HG03558 (cell line): ENCODE measurements around the gene SPTSSA.
"Not testable (repeated sequence)": the region's sequence is repeated elsewhere in the genome, so short reads cannot be mapped to it uniquely, and the experiment has no call there.

ENCODE experiments used
- ATAC-seq: cut with Tn5 transposase; IDR thresholded peaks from one replicate; pipeline ENCODE4 v1.9.1; 2021; ENCODE audit warnings: moderate number of reproducible peaks; ENCODE audit not compliant: unreplicated experiment; ENCODE audit errors: extremely low read depth

The SPTSSA gene

DNA sequence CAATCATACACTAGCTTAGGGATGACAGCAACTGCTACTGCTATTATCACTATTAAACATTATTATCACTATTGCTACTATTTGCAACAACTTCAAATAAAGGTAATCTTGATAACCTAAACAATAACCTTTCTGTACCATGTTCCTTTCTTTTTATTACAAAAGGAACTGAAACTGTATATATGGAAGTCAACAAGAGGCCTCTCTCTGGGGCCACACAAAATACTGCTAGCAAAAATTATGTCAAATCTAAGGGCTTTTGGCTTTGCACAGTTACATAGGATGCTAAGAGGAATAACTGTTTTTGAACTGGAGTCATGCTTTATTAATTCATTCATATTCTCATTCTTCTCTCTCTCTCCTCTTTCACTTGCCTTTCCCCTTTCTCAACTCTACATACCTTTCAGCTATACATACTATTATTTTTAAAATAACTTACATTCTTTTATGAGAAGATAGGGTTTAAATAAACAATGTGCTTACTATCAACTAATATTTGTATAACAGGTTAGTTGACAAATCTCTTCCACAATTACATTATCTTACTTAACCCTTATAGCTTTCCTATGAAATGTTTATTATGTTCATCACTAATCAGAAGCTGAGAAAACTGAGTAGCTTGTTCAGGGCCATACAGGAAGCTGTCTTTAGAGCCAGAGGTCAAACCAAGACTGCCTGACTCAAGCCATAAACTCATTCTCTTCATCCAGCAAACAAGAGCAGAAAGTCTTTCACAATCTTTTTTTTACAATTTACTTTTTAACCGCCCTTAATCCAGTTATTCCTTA lies 25.7 kb downstream of the SPTSSA start:
- ATAC-seq = no peak

DNA sequence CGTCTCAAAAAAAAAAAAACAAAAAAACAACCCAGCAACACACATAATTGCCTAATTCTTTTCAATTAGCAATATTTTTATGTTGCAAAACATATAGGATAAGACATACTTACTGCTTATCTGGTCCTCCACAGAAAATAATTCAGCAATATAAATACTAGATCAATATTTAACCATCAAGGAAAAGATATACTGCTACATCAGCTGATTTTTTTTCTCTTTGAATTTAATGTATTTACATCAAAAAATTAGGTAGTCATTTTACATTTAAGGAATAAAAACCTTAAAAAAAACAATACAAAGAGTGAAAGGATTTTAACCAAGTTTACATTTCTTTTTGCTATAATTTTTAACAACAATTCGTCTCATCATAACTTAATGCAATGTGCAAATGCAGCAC lies 28.1 kb downstream of the SPTSSA start:
- ATAC-seq = no peak

DNA sequence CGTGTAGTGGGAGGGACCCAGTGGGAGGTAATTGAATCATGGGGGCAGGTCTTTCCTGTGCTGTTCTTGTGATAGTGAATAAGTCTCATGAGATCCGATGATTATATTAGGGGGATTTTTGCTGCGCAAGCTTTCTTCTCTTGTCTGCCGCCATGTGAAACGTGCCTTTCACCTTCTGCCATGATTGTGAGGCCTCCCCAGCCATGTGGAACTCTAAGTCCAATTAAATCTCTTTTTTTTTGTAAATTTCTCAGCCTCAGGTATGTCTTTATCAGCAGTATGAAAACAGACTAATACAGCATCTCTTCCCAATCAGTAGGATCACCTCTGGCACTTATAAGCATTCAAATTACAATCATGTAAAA lies 34.0 kb downstream of the SPTSSA start:
- ATAC-seq = not testable (repeated sequence)

DNA sequence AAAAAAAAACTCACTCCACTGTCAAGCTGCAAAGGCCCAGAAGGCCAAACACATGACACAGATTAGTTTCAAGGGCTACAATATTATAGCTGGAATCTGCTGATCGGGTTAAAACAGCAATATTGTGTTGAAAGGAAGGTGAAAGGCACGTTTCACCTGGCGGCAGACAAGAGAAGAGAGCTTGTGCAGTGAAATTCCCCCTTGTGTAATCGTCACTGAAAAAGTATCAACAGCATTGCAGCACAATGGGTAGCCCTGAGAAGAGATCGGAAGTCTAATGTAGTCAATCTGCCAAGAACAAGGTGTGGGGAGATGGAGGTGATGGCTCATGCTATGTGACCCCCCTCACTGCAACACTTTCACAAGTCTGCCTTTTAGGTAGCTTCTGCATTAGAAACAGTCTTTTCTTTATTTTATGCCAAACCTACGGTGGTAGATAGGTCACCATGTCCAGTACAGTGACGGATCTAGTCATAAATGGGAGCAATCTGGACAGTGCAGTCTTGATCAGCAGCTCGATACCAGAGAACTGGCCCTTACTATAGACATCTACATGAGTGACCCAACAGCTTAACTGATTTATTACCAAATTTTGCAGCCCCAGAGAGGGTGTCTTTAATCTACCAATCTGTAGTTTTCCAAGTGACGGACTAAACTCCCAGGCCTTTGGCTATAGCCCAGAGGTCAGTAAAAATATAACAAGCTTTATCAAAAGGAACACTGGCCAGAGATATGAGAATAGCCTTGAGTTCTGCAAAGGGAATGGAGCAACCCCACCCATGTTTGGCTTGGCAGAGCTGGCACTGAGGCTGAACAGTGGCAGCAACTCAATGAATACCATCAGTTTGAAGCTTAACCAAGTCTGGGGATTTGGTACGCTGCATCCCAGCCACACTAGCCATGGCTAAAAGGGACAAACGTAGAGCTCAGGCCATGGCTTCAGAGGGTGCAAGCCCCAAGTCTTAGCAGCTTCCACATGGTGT lies 35.4 kb downstream of the SPTSSA start:
- ATAC-seq = no peak

DNA sequence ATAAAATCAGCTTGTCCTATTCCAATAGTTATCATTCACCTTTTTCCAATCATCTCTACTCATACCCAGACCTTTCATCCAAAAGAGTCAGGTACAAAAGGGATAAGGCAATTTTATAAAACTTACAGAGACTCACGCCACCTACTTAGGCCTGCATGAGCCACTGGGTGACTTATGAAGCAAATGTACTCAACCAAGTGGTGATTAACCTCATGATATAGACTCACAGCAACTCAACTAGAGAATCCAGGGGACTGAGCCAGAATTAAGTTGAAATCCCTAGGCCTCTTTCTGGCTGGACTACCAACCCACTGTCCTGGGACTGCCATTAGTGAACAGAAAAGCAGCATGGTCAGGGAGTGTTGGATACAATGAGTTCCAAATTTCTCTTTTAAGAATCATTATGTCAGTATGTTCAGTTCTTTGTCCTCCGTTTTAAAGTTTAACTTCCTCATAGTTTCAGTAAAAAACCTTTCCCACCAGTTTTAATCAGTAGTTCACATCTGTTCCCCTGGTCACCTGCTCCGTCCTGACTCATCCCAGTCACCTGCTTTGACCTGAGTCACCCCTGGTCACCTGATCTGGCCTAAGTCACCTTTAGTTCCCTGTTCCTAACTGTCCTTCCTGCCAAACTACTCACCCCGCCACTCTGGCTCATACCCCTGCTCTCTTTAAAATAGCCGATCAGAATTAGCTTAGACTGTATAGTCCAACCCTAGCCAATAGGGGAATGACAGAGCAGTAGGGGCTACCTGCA lies 36.8 kb downstream of the SPTSSA start:
- no peak for ATAC-seq

DNA sequence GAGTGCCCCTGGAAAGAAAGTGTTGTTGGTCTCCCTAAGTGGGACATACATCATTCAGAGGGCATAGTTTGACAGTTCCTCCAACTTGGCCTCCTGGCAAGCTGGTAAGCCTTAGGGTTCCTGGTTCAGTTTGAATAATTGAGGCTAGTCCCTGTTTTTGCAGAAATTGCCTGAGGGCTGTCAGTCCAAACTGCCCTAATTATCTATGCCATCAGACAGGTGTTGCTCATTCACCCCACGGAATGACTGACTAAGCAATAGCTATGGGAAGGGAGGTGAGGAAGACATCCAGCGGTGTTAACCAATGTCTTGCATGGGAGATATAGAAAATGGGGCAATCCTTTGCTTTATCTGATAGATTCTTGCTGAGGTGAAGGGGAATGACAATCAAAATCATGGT lies 37.6 kb downstream of the SPTSSA start:
- ATAC-seq = no peak

DNA sequence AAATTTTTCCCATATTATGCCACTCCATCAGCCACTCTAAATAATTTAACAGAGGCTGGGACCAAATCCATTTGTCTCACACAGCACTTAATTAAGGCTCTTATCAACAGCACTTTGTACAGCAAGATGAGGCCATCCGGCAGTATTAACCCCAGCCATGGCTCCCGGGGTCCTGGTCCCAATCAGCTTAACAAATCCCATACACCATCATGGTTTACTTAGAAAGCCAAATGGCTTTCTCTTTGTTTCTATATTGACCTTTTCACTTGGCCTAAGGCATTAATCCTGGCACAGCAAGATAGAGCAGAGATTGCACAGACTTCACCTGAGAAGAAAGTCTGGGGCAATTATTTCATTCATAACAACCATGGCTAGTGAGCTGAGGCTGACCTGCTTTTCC lies 38.6 kb downstream of the SPTSSA start:
- ATAC-seq = no peak

DNA sequence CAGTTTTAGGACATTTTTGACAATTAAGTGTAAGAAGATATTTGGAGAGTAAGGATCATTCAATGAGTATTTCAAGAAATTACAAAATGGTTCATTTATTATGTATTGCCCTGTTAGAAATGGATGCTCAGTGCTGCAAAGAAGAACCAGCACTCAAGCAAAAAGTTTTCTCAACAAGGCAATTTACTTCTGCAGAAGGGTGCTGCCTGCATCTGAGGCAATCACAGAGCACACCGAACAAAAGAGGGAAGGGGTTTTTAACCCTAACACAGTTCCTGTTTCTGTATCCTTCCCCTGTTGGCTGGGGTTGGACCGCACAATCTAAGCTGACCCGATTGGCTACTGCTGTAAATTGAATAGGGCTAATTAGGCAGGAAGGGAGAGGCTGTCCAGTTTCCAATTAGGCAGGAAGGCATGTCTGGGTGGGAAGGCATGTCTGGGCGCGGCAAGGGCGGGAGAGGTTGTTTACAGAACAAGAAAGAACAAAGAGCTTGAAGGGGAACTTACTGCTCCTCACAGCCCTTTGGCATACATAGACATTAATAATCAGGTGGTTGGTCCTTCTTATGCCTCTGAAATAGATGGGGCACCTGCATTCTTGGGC lies 41.4 kb downstream of the SPTSSA start:
- no peak for ATAC-seq

DNA sequence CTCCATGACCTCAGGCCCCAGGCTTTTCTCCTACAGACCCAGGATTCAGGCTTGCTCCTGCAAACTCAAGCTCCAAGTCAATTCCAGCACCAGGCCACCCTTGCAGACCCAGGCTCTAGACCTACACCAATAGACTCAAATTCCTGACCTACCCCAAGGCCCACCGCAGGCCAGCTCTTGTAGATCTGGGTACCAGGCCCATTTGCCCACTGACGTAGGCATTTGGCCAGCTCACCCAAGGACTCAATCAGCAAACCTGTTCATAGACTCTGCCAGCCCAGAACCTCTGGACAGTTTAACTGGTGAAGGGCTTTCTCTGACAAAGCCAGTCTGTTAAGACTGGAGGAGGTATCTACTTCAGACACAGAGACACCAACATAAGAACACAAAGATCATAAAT lies 52.3 kb downstream of the SPTSSA start:
- ATAC-seq = no peak

DNA sequence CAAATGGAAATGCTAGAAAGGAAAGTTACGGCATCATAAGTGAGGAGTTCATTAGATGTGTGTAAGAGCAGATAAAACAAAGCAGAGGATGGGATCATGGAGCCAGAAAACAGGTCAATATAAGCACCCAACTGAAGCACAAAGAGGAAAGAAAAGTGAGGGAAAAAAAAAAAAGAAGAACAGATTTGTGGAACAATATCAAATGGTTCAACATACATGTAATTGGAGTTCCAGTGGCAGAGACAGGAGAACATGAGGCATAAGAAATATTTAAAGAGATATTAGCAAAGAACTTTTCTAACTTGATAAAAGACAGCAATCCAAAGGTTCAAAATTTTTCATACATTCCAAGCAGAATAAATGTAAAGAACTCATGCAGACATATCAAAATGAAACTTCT lies 54.1 kb downstream of the SPTSSA start:
- ATAC-seq = no peak

DNA sequence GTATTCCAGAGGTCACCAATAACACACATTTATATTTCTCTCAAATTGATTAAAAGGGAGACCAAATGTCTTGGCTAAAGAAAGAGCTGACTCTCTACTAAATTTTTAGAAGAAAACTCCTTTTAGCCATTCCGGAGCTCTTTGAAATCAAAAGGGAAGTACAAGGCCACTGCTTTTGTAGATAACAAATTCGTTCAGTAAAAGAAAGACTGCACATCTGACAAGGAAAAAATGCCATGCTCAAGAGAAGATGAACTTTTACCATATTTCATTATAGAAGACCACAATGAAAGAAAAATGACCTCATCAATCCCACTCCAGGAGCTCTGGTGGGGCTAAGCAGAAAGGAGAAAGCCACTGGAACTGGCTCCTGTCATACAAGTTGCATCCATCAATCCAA lies 57.6 kb downstream of the SPTSSA start:
- no peak for ATAC-seq

DNA sequence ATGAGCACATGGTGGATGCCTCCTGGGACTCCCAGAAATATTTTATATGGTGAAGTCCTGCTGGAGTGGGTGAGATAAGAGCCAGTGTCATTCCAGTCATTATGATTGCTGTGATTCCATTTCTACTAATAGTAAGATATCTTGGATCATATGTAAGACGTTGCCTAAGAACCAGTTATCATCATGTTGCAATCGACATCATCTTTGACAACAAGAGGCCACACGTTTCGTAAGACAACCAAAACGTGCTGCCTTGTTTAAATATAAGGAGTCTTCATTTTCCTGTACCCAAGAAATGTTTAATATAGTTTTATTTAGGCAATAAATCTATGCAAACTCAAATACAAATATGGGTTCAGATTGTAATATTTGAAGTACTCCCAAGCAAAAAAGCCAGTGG lies 58.4 kb downstream of the SPTSSA start:
- no peak for ATAC-seq

DNA sequence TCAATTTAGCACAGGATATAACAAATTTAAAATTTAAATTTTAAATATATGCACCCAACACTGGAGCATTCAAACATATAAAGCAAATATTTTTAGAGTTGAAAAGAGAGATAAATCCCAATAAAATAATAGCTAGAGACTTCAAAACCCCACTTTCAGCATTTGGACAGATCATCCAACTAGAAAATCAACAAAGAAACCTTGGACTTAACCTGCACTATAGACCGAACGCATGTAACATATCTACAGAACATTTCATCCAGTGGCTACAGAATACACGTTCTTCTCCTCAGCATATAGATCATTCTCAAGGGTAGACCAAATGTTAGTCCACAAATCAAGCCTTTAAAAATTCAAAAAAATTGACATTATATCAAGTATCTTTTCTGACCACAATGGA lies 64.0 kb downstream of the SPTSSA start:
- no peak for ATAC-seq

DNA sequence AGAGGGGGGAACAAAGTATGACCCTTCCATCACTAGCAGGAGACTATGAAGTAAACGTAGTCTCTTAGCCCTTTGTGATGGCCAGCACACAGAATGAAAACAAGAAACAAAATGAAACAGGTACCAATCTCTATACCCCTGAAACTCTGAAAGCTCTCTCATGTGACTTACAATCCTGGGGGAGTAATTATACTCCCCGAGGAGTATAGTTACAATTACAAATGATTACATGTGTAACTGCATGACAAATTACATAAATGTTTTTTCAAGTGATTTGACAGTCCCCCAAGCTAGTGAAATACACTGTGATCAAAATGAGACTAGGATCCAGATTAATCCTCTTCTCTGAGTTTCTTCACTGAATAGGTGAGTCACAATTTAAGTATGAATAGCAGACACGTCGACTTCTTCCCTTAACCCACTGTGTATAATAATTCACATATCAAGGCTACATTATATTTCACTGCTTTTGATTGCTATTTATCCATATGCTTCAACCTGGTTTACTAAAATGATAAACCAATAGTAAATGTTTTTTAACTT lies 74.0 kb downstream of the SPTSSA start:
- ATAC-seq = no peak

DNA sequence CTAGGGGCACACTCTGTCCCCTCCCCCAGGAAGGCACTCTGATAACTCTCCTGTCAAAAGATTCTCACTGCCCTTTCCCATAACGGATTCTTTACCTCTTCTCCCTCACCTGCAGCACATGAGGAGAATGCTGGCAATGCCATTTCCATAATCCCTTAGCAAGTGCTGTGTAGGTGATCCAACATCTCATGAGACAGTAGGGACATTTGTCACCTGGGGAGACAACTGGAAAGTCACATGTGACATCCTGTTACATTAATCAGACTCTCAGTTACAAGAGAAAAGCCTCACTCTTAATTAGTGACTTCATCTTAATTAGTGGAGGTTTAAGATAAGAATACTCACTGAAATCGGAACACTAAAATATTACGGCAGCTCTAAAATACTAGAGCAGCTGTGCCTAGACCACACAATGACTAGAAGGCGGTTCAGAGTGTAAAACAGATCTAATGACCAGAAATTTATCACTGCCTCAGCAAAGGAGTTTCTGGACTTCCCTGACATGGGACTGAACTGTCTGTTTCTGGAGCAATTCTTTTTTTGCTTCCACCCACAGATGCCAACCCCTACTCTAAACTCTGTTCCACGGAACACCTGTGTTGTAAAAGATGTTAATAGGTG lies 75.1 kb downstream of the SPTSSA start:
- ATAC-seq = no peak

DNA sequence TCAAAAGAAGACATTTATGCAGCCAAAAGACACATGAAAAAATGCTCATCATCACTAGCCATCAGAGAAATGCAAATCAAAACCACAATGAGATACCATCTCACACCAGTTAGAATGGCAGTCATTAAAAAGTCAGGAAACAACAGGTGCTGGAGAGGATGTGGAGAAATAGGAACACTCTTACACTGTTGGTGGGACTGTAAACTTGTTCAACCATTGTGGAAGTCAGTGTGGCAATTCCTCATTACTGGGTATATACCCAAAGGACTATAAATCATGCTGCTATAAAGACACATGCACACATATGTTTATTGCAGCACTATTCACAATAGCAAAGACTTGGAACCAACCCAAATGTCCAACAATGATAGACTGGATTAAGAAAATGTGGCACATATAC lies 76.2 kb downstream of the SPTSSA start:
- ATAC-seq = not testable (repeated sequence)

DNA sequence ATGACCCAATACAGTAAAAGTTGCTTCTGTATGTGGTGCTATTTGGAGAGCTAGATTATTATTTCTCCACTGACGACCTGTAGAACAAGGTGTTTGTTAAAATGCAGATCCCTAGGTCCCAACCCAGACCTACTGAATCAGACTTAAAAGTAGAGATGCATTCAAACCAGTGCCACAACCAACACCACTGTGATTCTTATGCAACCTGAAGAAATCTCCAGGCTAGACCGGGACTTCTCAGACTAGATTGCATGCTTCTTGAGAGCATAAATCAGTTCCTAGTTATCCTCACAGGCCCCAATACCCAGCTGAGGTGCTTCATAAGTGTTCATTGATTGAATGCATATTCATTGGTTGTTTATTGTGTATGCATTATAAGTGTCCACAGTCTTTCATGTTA lies 78.2 kb downstream of the SPTSSA start:
- ATAC-seq = no peak
